CD4-positive, alpha-beta T cell (primary cell): ENCODE data around the gene HES4. TPM values are rescaled to one million over a fixed set of nuclear protein-coding genes. Genes with fewer than 3 reads are reported as not detected.

Experiments
- ATAC-seq: fragments of 200-7000 bp; cut with Tn5 transposase; one replicate; pipeline ENCODE4 v1.10.0; 2022; ENCODE audit warnings: mild to moderate bottlenecking; ENCODE audit not compliant: poor library complexity
- CTCF ChIA-PET: fragments of 350-600 bp; sonication (Branson Sonifier 250); formaldehyde crosslinking; loops from one replicate; lab custom pipeline; 2021; ENCODE audit warnings: antibody characterized with exemption, inconsistent platforms; lab: Charles Lee
- POLR2A ChIA-PET: fragments of 350-600 bp; sonication (Branson Sonifier 250); formaldehyde crosslinking; loops from one replicate; lab custom pipeline; 2021; ENCODE audit warnings: antibody characterized with exemption, inconsistent platforms; lab: Charles Lee
- DNase-seq, 14 experiments: peaks; one replicate each; pipeline ENCODE4 v3.0.0-alpha.2; 2013 to 2020; ENCODE audit warnings: mixed read lengths in 2 of 14
- H3K27ac ChIP-seq, 2 donors: one replicate each; pipeline versions ENCODE4 v1.5.1 to v1.7.0; 2013; ENCODE audit warnings: low read length in 2 of 2, low read depth in 1 of 2, mild to moderate bottlenecking in 1 of 2
- H3K27me3 ChIP-seq, 2 experiments: 1 replicate in 1 of 2; 2 replicates in 1 of 2; pipeline versions ENCODE4 v1.6.1 to v1.7.0; 2013; ENCODE audit warnings: low read length in 2 of 2, control low read depth in 1 of 2, mild to moderate bottlenecking in 1 of 2, moderate library complexity in 1 of 2; ENCODE audit not compliant: insufficient read depth in 2 of 2, control insufficient read depth in 1 of 2
- H3K36me3 ChIP-seq: one replicate; pipeline ENCODE4 v1.6.1; 2013; ENCODE audit warnings: low read length, control low read depth; ENCODE audit not compliant: insufficient read depth
- H3K4me1 ChIP-seq: one replicate; pipeline ENCODE4 v1.6.1; 2013; ENCODE audit warnings: low read length, control low read depth; ENCODE audit not compliant: insufficient read depth
- H3K4me3 ChIP-seq: one replicate; pipeline ENCODE4 v1.5.1; 2013; ENCODE audit warnings: mild to moderate bottlenecking, low read length, moderate library complexity
- H3K9me3 ChIP-seq, 2 experiments: 1 replicate in 1 of 2; 2 replicates in 1 of 2; pipeline versions ENCODE4 v1.6.1 to v1.7.0; 2013; ENCODE audit warnings: low read length in 2 of 2, mild to moderate bottlenecking in 2 of 2, control low read depth in 1 of 2, moderate library complexity in 1 of 2; ENCODE audit not compliant: control insufficient read depth in 1 of 2, insufficient read depth in 1 of 2
- H3K27ac Mint-ChIP-seq: one replicate; pipeline ENCODE4 v1.8.0; 2020; ENCODE audit warnings: mixed read lengths
- H3K27me3 Mint-ChIP-seq: one replicate; pipeline ENCODE4 v1.8.0; 2021; ENCODE audit warnings: mixed read lengths
- H3K36me3 Mint-ChIP-seq: one replicate; pipeline ENCODE4 v1.8.0; 2021; ENCODE audit warnings: low read depth, mixed read lengths
- H3K4me1 Mint-ChIP-seq: one replicate; pipeline ENCODE4 v1.8.0; 2021; ENCODE audit warnings: low read depth, mixed read lengths
- H3K4me3 Mint-ChIP-seq: one replicate; pipeline ENCODE4 v1.8.0; 2020; ENCODE audit warnings: mild to moderate bottlenecking, mixed read lengths
- H3K9me3 Mint-ChIP-seq: one replicate; pipeline ENCODE4 v1.8.0; 2020; ENCODE audit warnings: mixed read lengths
- intact Hi-C, 2 experiments: fragments of 100-400 bp; cut with DNase I in 1 of 2; cut with micrococcal nuclease in 1 of 2; formaldehyde crosslinking; loops; one replicate each; pipeline versions ENCODE4 v1.15.1 to v1.9.0; 2023 to 2025; cut with DNase I, micrococcal nuclease
- total RNA-seq, 174 experiments: library from RNA in 2 of 174; stranded (reverse) in 2 of 174; gene quantifications; one replicate each; pipeline ENCODE4 v1.2.3 and lab custom pipeline; 2021 to 2026
- TF ChIP-seq, protein P1 (sequence below): fragments of 200-600 bp; IDR thresholded peaks from one replicate; pipeline ENCODE4 v1.8.0; 2022; ENCODE audit warnings: antibody characterized with exemption, mild to moderate bottlenecking

The HES4 gene
- total RNA-seq, 2 experiments from 2014 or later, result 29.0 to 30.9 TPM

DNA sequence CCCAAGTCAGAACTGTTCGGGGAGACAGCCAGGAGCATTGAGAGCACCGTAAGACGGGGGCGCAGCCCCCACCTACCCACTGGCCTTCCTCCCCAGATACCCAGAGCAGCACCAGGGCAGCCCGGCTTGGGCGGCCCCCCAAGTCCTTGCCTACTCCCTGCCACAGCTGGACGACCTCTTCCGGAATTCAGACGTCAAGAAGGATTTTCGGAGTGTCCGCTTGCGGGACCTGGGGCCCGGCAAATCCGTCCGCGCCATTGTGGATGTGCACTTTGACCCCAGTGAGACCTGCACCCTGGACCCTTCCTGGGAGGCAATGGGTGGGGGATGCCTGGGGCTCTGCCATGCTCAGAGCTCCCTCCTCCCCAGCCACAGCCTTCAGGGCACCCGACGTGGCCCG, 47.5 kb upstream of the HES4 start:
- H3K36me3 ChIP-seq, result no peaks in the 10 kb centered on the region
- no peaks in the 10 kb centered on the region for H3K27me3 ChIP-seq
- Mint-ChIP-seq H3K27me3 (peaks cover 3% of the 10 kb centered on the region), H3K4me3 (no peak overlapping the region), H3K36me3 (no peaks in the 10 kb centered on the region), H3K27ac (no peak overlapping the region), H3K4me1 (no peaks in the 10 kb centered on the region), H3K9me3 (no peaks in the 10 kb centered on the region)
- no peak overlapping the region for H3K4me3 ChIP-seq
- no peaks in the 10 kb centered on the region for H3K4me1 ChIP-seq
- DNase-seq, result no peak
- ChIA-PET POLR2A (no interaction called here), CTCF (no interaction called here)
- no peak overlapping the region for H3K27ac ChIP-seq
- TF ChIP-seq, protein P1, sequence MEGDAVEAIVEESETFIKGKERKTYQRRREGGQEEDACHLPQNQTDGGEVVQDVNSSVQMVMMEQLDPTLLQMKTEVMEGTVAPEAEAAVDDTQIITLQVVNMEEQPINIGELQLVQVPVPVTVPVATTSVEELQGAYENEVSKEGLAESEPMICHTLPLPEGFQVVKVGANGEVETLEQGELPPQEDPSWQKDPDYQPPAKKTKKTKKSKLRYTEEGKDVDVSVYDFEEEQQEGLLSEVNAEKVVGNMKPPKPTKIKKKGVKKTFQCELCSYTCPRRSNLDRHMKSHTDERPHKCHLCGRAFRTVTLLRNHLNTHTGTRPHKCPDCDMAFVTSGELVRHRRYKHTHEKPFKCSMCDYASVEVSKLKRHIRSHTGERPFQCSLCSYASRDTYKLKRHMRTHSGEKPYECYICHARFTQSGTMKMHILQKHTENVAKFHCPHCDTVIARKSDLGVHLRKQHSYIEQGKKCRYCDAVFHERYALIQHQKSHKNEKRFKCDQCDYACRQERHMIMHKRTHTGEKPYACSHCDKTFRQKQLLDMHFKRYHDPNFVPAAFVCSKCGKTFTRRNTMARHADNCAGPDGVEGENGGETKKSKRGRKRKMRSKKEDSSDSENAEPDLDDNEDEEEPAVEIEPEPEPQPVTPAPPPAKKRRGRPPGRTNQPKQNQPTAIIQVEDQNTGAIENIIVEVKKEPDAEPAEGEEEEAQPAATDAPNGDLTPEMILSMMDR, result no peak
- ATAC-seq, result no peak
- intact Hi-C loops, result no loop called here
- H3K9me3 ChIP-seq, result peaks cover 0 to 28% of the 10 kb centered on the region in 2 experiments

DNA sequence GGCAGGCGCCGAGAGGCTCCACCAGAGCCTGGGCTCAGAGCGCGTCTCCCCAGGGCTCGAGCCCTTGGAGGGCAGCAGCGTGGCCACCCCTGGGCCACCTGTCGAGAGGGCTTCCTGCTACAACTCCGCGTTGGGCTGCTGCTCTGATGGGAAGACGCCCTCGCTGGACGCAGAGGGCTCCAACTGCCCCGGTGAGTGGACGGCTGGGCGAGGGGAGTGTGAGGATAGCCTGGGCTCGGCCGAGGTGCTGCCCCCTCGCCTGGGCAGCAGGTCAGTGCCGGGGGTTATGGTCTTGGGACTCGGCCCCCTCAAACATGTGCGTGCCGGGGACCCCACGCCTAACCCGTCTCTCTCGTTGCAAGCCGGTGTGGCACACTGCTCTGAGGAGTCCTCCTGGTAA, 46.9 kb upstream of the HES4 start:
- POLR2A ChIA-PET, result no interaction called here
- H3K4me3 ChIP-seq, result no peak overlapping the region
- Mint-ChIP-seq H3K36me3 (no peaks in the 10 kb centered on the region), H3K4me3 (no peak overlapping the region), H3K27ac (no peak overlapping the region), H3K9me3 (no peaks in the 10 kb centered on the region), H3K4me1 (no peaks in the 10 kb centered on the region), H3K27me3 (no peaks in the 10 kb centered on the region)
- intact Hi-C loops, result no loop called here
- TF ChIP-seq, protein P1, result no peak
- DNase-seq (no peak), ATAC-seq (no peak)
- H3K36me3 ChIP-seq, result no peaks in the 10 kb centered on the region
- H3K4me1 ChIP-seq, result no peaks in the 10 kb centered on the region
- no peak overlapping the region for H3K27ac ChIP-seq
- H3K9me3 ChIP-seq, result peaks cover 0 to 35% of the 10 kb centered on the region in 2 experiments
- H3K27me3 ChIP-seq, result no peaks in the 10 kb centered on the region
- CTCF ChIA-PET, result no interaction called here

DNA sequence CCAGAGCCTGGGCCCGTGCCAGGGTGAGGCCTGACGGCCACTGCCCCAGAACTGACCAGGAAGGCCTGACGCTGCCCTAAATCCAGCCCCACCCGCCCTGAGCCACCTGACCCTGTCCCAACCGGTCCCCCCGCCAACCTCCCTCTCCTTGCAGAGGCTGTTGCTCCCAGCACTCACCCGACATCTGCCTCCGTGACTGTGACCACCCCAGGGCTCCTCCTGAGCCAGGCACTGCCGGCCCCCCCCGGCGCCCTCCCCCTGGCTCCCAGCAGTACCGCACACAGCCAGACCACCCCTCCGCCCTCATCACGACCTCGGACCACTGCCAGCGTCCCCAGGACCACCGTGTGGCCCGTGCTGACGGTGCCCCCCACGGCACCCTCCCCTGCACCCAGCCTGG, 46.3 kb upstream of the HES4 start:
- ATAC-seq (no peak), DNase-seq (no peak)
- H3K4me3 Mint-ChIP-seq, result no peak overlapping the region
- Histone ChIP-seq H3K27me3 (no peaks in the 10 kb centered on the region), H3K4me1 (no peaks in the 10 kb centered on the region), H3K4me3 (no peak overlapping the region), H3K27ac (no peak overlapping the region), H3K36me3 (no peaks in the 10 kb centered on the region), H3K9me3 (peaks cover 0 to 39% of the 10 kb centered on the region in 2 experiments)
- H3K9me3 Mint-ChIP-seq, result no peaks in the 10 kb centered on the region
- intact Hi-C loops, result no loop called here
- H3K36me3 Mint-ChIP-seq, result no peaks in the 10 kb centered on the region
- TF ChIP-seq, protein P1, result no peak
- no peaks in the 10 kb centered on the region for H3K4me1 Mint-ChIP-seq
- no peak overlapping the region for H3K27ac Mint-ChIP-seq
- CTCF ChIA-PET, result no interaction called here
- POLR2A ChIA-PET, result no interaction called here
- H3K27me3 Mint-ChIP-seq, result no peaks in the 10 kb centered on the region
